Activated naive CD4-positive, alpha-beta T cell treated with anti-CD3 and anti-CD28 coated beads for 36 hours (primary cell): ENCODE results near the gene FAM169A. TPM values are rescaled to one million over a fixed set of nuclear protein-coding genes. Genes with fewer than 3 reads are reported as not detected.
A peak's percentile ranks its signal among the peaks of the same experiment; 100 is the strongest.
"Not testable (repeated sequence)": the region's sequence is repeated elsewhere in the genome, so short reads cannot be mapped to it uniquely, and the experiment has no call there.

Source experiments
- CTCF ChIA-PET: fragments of 350-600 bp; sonication (Branson Sonifier 250); formaldehyde crosslinking; loops from one replicate; lab custom pipeline; 2021; ENCODE audit warnings: antibody characterized with exemption; lab: Charles Lee
- DNase-seq: peaks from one replicate; pipeline ENCODE4 v3.0.0-alpha.2; 2020
- H3K27ac Mint-ChIP-seq: one replicate; pipeline ENCODE4 v1.8.0; 2021; ENCODE audit warnings: mild to moderate bottlenecking, mixed read lengths
- H3K27me3 Mint-ChIP-seq: one replicate; pipeline ENCODE4 v1.8.0; 2021; ENCODE audit warnings: low read depth, mixed read lengths
- H3K36me3 Mint-ChIP-seq: one replicate; pipeline ENCODE4 v1.8.0; 2021; ENCODE audit warnings: low read depth, mixed read lengths
- H3K4me1 Mint-ChIP-seq: one replicate; pipeline ENCODE4 v1.8.0; 2021; ENCODE audit warnings: low read depth, mixed read lengths
- H3K4me3 Mint-ChIP-seq: one replicate; pipeline ENCODE4 v1.8.0; 2021; ENCODE audit warnings: mild to moderate bottlenecking, moderate library complexity, mixed read lengths
- H3K9me3 Mint-ChIP-seq: one replicate; pipeline ENCODE4 v1.8.0; 2021; ENCODE audit warnings: mixed read lengths
- intact Hi-C: fragments of 100-400 bp; cut with micrococcal nuclease; formaldehyde crosslinking; loops from one replicate; pipeline ENCODE4 v1.15.1; 2023
- total RNA-seq, 2 experiments: library from RNA; stranded (reverse); gene quantifications; one replicate each; pipeline ENCODE4 v1.2.3, GENCODE V29; 2021

The FAM169A gene
- total RNA-seq, 2 experiments from 2014 or later = 9.3 to 10.7 TPM

GRCh38 chr5:74863726-74864125 is 2.5 kb downstream of the FAM169A start:
- no peak for DNase-seq
- intact Hi-C loops = no loop called here
- Mint-ChIP-seq H3K4me3 (no peak overlapping the region), H3K27me3 (no peaks in the 10 kb centered on the region), H3K36me3 (no peaks in the 10 kb centered on the region), H3K4me1 (peaks cover 28% of the 10 kb centered on the region), H3K9me3 (no peaks in the 10 kb centered on the region), H3K27ac (no peak overlapping the region)
- CTCF ChIA-PET = interaction anchor here (0.6 kb wide), 1 partner anchor 1326 kb away, joined by 3 read pairs; no protein-coding TSS in a partner anchor

- CTCF ChIA-PET = interaction anchor here (0.7 kb wide), 1 partner anchor 7 kb away, joined by 3 read pairs; no protein-coding TSS in a partner anchor
- Mint-ChIP-seq H3K27ac (no peak overlapping the region), H3K4me3 (no peak overlapping the region), H3K4me1 (peaks cover 28% of the 10 kb centered on the region), H3K36me3 (no peaks in the 10 kb centered on the region), H3K9me3 (no peaks in the 10 kb centered on the region), H3K27me3 (no peaks in the 10 kb centered on the region)
- DNase-seq = no peak
- intact Hi-C loops = no loop called here
Measured at GRCh38 chr5:74862221-74862620, 4.0 kb downstream of the FAM169A start.

- not testable (repeated sequence) for H3K4me3 Mint-ChIP-seq, H3K27me3 Mint-ChIP-seq
Measured at GRCh38 chr5:74856975-74857374, 9.2 kb downstream of the FAM169A start.

GRCh38 chr5:74853256-74853655 is 12.9 kb downstream of the FAM169A start:
- DNase-seq = no peak
- Mint-ChIP-seq H3K27me3 (no peaks in the 10 kb centered on the region), H3K27ac (no peak overlapping the region), H3K9me3 (peaks cover 7% of the 10 kb centered on the region), H3K36me3 (peaks cover 9% of the 10 kb centered on the region), H3K4me3 (no peak overlapping the region), H3K4me1 (peaks cover 31% of the 10 kb centered on the region)
- intact Hi-C loops = loop anchor here (2.0 kb wide), 1 partner anchor 14 kb away; the partner anchor contains the start of gene FAM169A
- CTCF ChIA-PET = interaction anchor here (1.0 kb wide), 1 partner anchor 197 kb away, joined by 4 read pairs; no protein-coding TSS in a partner anchor

More at GRCh38 chr5:74856975-74857374, 9.2 kb downstream of the FAM169A start:
- H3K27ac Mint-ChIP-seq, H3K36me3 Mint-ChIP-seq, H3K9me3 Mint-ChIP-seq, intact Hi-C loops, DNase-seq, CTCF ChIA-PET: not testable (repeated sequence)
- H3K4me1 Mint-ChIP-seq = peaks cover 14% of the 10 kb centered on the region

- CTCF ChIA-PET = no interaction called here
- peak; percentile 28 for DNase-seq
Measured at GRCh38 chr5:74851684-74852353, 14.4 kb downstream of the FAM169A start.

GRCh38 chr5:74850789-74851425 is 15.3 kb downstream of the FAM169A start:
- Mint-ChIP-seq H3K27me3 (no peaks in the 10 kb centered on the region), H3K4me1 (peaks cover 31% of the 10 kb centered on the region), H3K36me3 (peaks cover 5% of the 10 kb centered on the region), H3K9me3 (peaks cover 5% of the 10 kb centered on the region), H3K4me3 (no peak overlapping the region), H3K27ac (no peak overlapping the region)
- CTCF ChIA-PET = no interaction called here
- intact Hi-C loops = no loop called here
- peak; percentile 9 for DNase-seq

More at GRCh38 chr5:74851684-74852353, 14.4 kb downstream of the FAM169A start:
- H3K27ac Mint-ChIP-seq = peak overlapping the region; percentile 61
- H3K9me3 Mint-ChIP-seq = peaks cover 7% of the 10 kb centered on the region
- H3K4me1 Mint-ChIP-seq = peaks cover 31% of the 10 kb centered on the region
- H3K36me3 Mint-ChIP-seq = peaks cover 9% of the 10 kb centered on the region
- H3K27me3 Mint-ChIP-seq = no peaks in the 10 kb centered on the region
- intact Hi-C loops = loop anchor here (1.0 to 2.0 kb wide), 2 partner anchors 15 to 85 kb away; partner anchors contain the start of genes FAM169A, GFM2 and NSA2
- H3K4me3 Mint-ChIP-seq = peak overlapping the region; percentile 55

GRCh38 chr5:74850030-74850429 is 16.2 kb downstream of the FAM169A start:
- Mint-ChIP-seq H3K4me1 (peaks cover 31% of the 10 kb centered on the region), H3K4me3 (no peak overlapping the region), H3K36me3 (no peaks in the 10 kb centered on the region), H3K27ac (no peak overlapping the region), H3K9me3 (no peaks in the 10 kb centered on the region), H3K27me3 (no peaks in the 10 kb centered on the region)
- intact Hi-C loops = no loop called here
- CTCF ChIA-PET = interaction anchor here (0.7 kb wide), 1 partner anchor 234 kb away, joined by 3 read pairs; no protein-coding TSS in a partner anchor
- DNase-seq = no peak

- CTCF ChIA-PET = interaction anchor here (0.6 kb wide), 2 partner anchors 223 to 884 kb away, joined by 3 read pairs; no protein-coding TSS in a partner anchor
- no peak overlapping the region for H3K4me3 Mint-ChIP-seq
- no peaks in the 10 kb centered on the region for H3K9me3 Mint-ChIP-seq
- no peaks in the 10 kb centered on the region for H3K36me3 Mint-ChIP-seq
- H3K27ac Mint-ChIP-seq = no peak overlapping the region
- intact Hi-C loops = no loop called here
- no peaks in the 10 kb centered on the region for H3K27me3 Mint-ChIP-seq
- no peak for DNase-seq
- peaks cover 31% of the 10 kb centered on the region for H3K4me1 Mint-ChIP-seq
Measured at GRCh38 chr5:74848553-74849025, 17.6 kb downstream of the FAM169A start.

- CTCF ChIA-PET = no interaction called here
- no peak overlapping the region for H3K27ac Mint-ChIP-seq
- H3K9me3 Mint-ChIP-seq = no peaks in the 10 kb centered on the region
- H3K4me3 Mint-ChIP-seq = no peak overlapping the region
- peaks cover 22% of the 10 kb centered on the region for H3K4me1 Mint-ChIP-seq
- H3K27me3 Mint-ChIP-seq = no peaks in the 10 kb centered on the region
- DNase-seq = no peak
- intact Hi-C loops = no loop called here
- H3K36me3 Mint-ChIP-seq = peaks cover 23% of the 10 kb centered on the region
Measured at GRCh38 chr5:74839229-74839628, 27.0 kb downstream of the FAM169A start.

- Mint-ChIP-seq H3K27ac (no peak overlapping the region), H3K4me1 (peaks cover 14% of the 10 kb centered on the region), H3K4me3 (no peak overlapping the region), H3K36me3 (peaks cover 23% of the 10 kb centered on the region), H3K9me3 (no peaks in the 10 kb centered on the region), H3K27me3 (no peaks in the 10 kb centered on the region)
- DNase-seq = no peak
- CTCF ChIA-PET = no interaction called here
- intact Hi-C loops = no loop called here
Measured at GRCh38 chr5:74838262-74838661, 27.9 kb downstream of the FAM169A start.

- Mint-ChIP-seq H3K4me1 (peaks cover 10% of the 10 kb centered on the region), H3K27ac (no peak overlapping the region), H3K27me3 (no peaks in the 10 kb centered on the region), H3K36me3 (peaks cover 23% of the 10 kb centered on the region), H3K4me3 (no peak overlapping the region), H3K9me3 (no peaks in the 10 kb centered on the region)
- intact Hi-C loops = no loop called here
- CTCF ChIA-PET = no interaction called here
- DNase-seq = no peak
Measured at GRCh38 chr5:74837115-74837514, 29.1 kb downstream of the FAM169A start.

GRCh38 chr5:74833537-74834266 is 32.5 kb downstream of the FAM169A start:
- CTCF ChIA-PET = no interaction called here
- H3K36me3 Mint-ChIP-seq = peaks cover 19% of the 10 kb centered on the region
- H3K27ac Mint-ChIP-seq = no peak overlapping the region

More at GRCh38 chr5:74833537-74834266, 32.5 kb downstream of the FAM169A start:
- H3K9me3 Mint-ChIP-seq = no peaks in the 10 kb centered on the region
- no peak overlapping the region for H3K4me3 Mint-ChIP-seq
- peaks cover 6% of the 10 kb centered on the region for H3K4me1 Mint-ChIP-seq
- no peaks in the 10 kb centered on the region for H3K27me3 Mint-ChIP-seq
- no peak for DNase-seq
- intact Hi-C loops = no loop called here
